ENCODE measurements around the gene TOM1L2. TPM values are rescaled to one million over a fixed set of nuclear protein-coding genes. Genes with fewer than 3 reads are reported as not detected.

TOM1L2 gene
- total RNA-seq, 1 experiment from 2014 or later, result 24.1 TPM

DNA sequence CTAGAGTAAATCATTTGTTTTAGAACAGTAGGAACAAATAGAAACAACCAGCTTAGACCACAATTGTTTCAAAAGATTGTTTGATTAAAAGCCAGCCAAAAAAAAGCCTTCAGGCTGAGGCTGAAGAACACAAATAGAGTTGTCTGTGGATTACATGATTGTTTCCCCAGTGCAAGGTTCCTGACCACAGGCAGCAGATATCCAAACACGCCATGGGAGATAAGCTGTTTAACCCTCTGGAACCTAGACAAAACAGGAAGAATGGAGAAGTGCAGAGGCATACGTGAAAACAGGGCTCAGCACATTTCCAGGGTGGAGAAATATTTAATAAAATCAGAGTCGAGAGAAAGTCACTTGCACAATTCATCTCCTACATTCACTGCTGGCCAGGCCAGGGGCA lies 45.8 kb upstream of the TOM1L2 start:
- ATAC-seq, result no peak
- DNase-seq (ENCODE audit: low read depth, low spot score), result no peak
- intact Hi-C loops (cut with micrococcal nuclease), result no loop called here
- Histone ChIP-seq H3K27ac (ENCODE audit: low read depth, low read length) (no peak overlapping the region), H3K36me3 (ENCODE audit: control insufficient read depth in 1 of 2, insufficient read depth in 2 of 2, low read length in 2 of 2) (peaks cover 0 to 3% of the 10 kb centered on the region in 2 experiments; a peak in 1 of 4 replicates), H3K4me2 (ENCODE audit: low read length) (no peak overlapping the region), H2AFZ (ENCODE audit: low read depth, low read length, poor library complexity, severe bottlenecking) (no peak overlapping the region), H3K27me3 (ENCODE audit: insufficient read depth, low read length) (no peaks in the 10 kb centered on the region), H3K9ac (ENCODE audit: low read length) (no peak overlapping the region), H4K20me1 (ENCODE audit: insufficient read depth) (no peaks in the 10 kb centered on the region), H3K4me1 (ENCODE audit: control insufficient read depth in 1 of 2, insufficient read depth in 2 of 2, low read length in 2 of 2) (no peaks in the 10 kb centered on the region), H3K4me3 (replicated peaks in 1 of 2; ENCODE audit: low read depth in 1 of 2, low read length in 2 of 2) (no peak overlapping the region), H3K9me3 (ENCODE audit: control insufficient read depth in 1 of 2, insufficient read depth in 1 of 2, low read depth in 1 of 2, low read length in 2 of 2) (no peaks in the 10 kb centered on the region), H3K9me2 (ENCODE audit: insufficient read depth) (no peaks in the 10 kb centered on the region), H3K79me2 (ENCODE audit: insufficient read depth, low read length) (no peaks in the 10 kb centered on the region)
- ChIA-PET RAD21 (ENCODE audit: low non-redundant PET in 1 of 2, low total read pairs in 2 of 2, uncharacterized antibody in 2 of 2, unreplicated experiment in 2 of 2) (no interaction called here), CTCF (no interaction called here), POLR2A (no interaction called here)
- no TSS peak for BruUV-seq (replicated peaks)
- TF ChIP-seq RAD21 (IDR thresholded peaks at IDR 0.05; ENCODE audit: low read depth) (no peak), POLR2AphosphoS5 (IDR thresholded peaks at IDR 0.05; ENCODE audit: low read depth, low read length) (no peak), SP1 (IDR thresholded peaks at IDR 0.05; ENCODE audit: low read depth) (no peak), TCF7L2 (IDR thresholded peaks at IDR 0.05; ENCODE audit: borderline replicate concordance, extremely low read depth, insufficient read depth, insufficient read length) (no peak), CEBPB (IDR thresholded peaks at IDR 0.05; ENCODE audit: low read depth) (no peak), SIN3A (IDR thresholded peaks at IDR 0.05; ENCODE audit: low read depth) (no peak), EZH2phosphoT487 (IDR thresholded peaks at IDR 0.05; ENCODE audit: borderline replicate concordance) (no peak), FOSL1 (IDR thresholded peaks at IDR 0.05; ENCODE audit: low read depth) (no peak), ELF1 (IDR thresholded peaks at IDR 0.05; ENCODE audit: borderline replicate concordance, low read depth) (no peak)
- TF ChIP-seq, protein P1, sequence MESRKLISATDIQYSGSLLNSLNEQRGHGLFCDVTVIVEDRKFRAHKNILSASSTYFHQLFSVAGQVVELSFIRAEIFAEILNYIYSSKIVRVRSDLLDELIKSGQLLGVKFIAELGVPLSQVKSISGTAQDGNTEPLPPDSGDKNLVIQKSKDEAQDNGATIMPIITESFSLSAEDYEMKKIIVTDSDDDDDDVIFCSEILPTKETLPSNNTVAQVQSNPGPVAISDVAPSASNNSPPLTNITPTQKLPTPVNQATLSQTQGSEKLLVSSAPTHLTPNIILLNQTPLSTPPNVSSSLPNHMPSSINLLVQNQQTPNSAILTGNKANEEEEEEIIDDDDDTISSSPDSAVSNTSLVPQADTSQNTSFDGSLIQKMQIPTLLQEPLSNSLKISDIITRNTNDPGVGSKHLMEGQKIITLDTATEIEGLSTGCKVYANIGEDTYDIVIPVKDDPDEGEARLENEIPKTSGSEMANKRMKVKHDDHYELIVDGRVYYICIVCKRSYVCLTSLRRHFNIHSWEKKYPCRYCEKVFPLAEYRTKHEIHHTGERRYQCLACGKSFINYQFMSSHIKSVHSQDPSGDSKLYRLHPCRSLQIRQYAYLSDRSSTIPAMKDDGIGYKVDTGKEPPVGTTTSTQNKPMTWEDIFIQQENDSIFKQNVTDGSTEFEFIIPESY (IDR thresholded peaks at IDR 0.05; ENCODE audit: extremely low read depth, insufficient replicate concordance, low read length), result no peak
- TF ChIP-seq, protein P2, sequence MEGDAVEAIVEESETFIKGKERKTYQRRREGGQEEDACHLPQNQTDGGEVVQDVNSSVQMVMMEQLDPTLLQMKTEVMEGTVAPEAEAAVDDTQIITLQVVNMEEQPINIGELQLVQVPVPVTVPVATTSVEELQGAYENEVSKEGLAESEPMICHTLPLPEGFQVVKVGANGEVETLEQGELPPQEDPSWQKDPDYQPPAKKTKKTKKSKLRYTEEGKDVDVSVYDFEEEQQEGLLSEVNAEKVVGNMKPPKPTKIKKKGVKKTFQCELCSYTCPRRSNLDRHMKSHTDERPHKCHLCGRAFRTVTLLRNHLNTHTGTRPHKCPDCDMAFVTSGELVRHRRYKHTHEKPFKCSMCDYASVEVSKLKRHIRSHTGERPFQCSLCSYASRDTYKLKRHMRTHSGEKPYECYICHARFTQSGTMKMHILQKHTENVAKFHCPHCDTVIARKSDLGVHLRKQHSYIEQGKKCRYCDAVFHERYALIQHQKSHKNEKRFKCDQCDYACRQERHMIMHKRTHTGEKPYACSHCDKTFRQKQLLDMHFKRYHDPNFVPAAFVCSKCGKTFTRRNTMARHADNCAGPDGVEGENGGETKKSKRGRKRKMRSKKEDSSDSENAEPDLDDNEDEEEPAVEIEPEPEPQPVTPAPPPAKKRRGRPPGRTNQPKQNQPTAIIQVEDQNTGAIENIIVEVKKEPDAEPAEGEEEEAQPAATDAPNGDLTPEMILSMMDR (IDR thresholded peaks at IDR 0.05 in 2 of 3, conservative IDR thresholded peaks at IDR 0.05 in 1 of 3; ENCODE audit: borderline replicate concordance in 1 of 3, insufficient read depth in 1 of 3, low read depth in 2 of 3, low read length in 2 of 3), result no peak
